HG03025 (cell line): ENCODE measurements around the gene VAV1.

Experiments
- ATAC-seq: cut with Tn5 transposase; IDR thresholded peaks from one replicate; pipeline ENCODE4 v1.9.1; 2021; ENCODE audit warnings: mild to moderate bottlenecking, moderate library complexity; ENCODE audit not compliant: unreplicated experiment, low FRiP score

VAV1 gene

DNA sequence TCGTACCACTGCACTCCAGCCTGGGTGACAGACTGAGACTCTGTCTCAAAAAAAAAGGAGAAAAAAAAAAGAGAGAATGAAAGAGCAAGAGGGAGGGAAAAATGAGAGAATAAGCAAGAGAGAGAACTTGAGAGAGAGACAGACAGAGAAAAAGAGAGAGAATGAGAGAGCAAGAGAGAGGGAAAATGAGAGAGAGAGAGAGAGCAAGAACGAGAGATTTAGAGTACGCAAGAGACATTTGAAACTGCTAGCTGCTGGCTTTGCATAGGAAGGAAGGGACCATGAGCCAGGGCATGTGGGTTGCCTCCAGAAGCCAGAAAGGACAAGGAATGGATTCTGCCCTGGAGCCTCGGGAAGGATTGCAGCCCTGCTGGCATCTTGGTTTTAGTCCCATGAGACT lies 105.3 kb downstream of the VAV1 start:
- ATAC-seq = no peak

DNA sequence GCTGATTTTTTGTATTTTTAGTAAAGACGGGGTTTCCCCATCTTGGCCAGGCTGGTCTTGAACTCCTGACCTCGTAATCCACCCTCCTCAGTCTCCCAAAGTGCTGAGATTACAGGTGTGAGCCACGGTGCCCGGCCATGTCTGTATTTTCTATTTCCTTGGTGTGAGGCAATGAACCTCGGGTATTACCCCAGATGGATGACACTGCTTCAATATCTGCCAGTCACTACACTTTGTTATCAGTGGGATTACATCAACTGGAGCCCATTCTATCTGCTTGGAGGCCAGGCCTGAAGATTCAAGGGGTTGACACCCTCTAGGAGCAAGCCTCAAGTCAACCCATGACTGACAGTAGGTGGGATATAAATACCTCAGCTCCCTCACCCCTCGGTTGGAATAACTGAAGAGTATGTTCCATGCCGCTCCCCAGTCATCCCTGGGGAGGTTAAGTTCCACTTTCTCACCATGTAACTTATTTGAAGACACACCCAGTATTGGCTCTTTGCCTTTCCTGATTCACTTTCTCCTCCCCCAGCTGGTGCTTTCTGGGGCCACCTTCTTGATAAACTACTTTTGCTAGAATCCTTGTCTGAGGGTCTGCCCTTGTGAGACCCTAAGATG lies 113.9 kb downstream of the VAV1 start:
- ATAC-seq = no peak

DNA sequence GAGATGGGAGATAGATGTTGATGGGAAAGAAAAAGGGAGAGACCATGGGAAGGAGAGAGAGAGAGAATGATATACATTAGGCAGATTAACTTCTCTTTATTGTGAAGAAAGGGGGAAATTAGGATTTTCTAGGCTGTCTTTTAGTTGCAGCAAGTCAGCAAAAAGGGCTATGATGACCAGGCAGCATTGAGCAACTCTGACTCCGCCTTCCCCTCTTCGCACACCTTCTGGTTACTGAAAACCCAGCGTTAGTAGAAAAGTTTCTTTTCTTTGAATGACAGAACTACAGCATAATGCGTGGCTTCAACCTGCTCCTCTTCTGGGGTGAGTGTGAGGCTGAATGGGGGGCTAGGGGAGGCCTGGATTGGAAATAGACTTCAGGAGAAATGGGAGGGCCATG lies 114.8 kb downstream of the VAV1 start, which contains the start of gene ADGRE1:
Gene ADGRE1, plus strand, starts transcription at position 264 of the 400 bp plus-strand sequence. Its CDS starts 30 bp downstream, at position 294.
- ATAC-seq = no peak

DNA sequence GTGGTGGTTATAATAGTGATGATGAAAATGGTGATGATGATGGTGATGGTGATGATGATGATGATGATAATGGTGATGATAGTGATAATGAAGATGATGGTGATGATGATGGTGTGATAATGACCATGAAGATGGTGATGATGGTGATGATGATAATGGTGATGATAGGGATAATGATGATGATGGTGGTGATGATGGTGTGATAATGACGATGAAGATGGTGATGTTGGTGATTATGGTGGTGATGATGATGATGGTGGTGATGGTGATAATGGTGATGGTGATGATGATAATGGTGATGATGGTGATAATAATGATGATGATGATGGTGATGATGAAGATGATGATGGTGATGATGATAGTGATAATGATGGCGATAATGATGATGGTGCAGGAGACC lies 116.5 kb downstream of the VAV1 start:
- no peak for ATAC-seq

DNA sequence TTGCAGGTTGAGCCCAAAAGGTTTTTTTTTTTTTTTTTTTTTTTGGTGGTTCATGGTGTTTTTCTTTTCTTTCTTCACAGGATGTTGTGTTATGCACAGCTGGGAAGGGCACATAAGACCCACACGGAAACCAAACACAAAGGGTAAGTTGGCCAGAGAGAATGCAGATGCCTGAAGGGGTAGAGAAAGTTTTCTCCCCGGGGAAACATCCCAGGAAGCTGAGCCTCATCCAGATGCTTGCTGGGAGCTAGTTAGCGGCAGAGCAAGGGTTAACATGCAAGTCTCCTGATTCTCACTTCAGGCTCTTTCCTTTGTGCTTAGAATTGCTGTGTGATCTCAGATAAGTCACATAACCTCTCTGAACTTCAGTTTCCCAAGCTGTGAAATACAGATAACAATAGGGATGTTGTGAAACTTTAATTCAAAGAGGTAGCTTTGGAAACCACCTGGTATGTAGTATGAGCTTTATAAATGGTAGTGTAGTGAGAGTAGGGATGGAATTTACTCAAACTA lies 117.9 kb downstream of the VAV1 start:
- no peak for ATAC-seq

DNA sequence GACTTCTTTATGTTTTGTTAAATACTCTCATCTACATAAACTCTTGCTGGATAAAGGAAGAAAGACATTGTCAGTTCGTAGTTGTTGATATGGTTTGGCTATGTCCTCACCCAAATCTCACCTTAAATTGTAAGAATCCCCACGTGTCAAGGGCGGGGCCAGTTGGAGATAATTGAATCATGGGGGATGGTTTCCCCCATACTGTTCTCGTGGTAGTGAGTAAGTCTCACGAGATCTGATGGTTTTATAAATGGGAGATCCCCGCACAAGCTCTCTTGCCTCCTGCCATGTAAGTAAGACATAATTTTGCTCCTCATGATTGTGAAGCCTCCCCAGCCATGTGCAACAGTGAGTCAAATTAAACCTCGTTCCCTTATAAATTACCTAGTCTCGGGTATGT lies 118.4 kb downstream of the VAV1 start:
- no peak for ATAC-seq

DNA sequence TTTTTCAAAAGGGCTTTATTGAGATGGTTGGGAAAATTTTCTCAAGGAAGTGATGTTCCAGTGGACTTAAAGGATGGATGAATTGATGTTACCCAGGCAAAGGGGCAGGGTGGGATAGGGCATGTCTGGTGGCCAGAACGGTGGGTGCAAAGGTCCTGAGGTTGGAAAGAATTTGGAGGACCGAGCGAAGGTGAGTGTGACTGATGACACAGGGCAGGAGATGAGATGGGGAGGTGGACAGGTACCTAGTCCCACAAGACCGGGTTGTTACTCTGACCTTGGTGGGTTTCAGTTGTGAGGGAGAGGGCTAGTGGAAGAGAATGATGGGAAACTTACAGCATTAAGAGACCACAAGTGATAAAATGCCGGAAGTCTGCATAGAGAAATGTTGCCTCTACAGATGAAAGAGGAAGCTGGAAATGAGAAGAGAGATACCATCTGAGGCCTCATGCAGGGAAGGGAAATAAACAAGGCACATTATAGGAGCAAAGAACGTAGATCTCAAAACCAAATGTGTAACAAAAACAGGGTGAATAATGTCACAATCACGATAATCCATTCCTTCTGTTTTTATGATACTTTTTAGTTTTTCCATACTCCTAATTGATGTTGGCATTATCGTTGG lies 119.4 kb downstream of the VAV1 start:
- no peak for ATAC-seq

DNA sequence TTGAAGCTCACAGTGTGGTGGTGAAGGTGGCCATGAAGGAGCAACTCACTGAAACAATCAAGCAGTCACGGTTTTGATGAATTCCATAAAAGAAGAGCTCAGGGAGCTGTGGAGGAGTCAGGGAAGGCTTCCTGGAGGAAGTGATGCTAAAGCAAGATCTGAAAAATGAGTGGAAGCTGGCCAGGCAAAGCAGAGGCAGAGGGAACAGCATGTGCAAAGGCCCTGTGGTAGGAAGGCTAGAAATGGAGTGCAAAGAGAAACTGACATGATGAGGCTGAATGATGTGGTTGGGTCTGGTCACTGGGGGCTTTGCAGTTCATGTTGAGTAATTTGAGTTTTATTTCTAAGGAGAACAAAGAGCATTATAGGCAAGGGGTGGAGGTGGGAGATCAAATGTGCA lies 121.8 kb downstream of the VAV1 start:
- ATAC-seq = no peak

DNA sequence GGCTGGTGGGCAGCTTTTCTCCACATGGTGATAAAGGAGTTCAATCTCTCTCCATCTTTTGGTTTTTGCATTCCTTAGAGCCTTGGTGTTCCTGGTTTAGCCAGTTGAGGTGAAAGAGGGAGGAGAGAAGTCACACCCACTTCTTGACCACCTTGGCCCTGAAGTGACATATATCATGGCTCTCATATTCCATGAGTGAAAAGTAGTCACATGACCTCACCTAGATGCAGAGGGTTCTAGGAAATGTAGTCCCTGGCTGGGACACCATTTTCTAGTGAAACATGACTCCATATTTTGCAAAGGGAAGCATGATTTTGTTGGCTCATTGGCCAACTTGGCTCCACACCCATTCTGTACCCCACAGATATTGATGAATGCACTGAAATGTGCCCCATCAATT lies 130.9 kb downstream of the VAV1 start:
- ATAC-seq = no peak

DNA sequence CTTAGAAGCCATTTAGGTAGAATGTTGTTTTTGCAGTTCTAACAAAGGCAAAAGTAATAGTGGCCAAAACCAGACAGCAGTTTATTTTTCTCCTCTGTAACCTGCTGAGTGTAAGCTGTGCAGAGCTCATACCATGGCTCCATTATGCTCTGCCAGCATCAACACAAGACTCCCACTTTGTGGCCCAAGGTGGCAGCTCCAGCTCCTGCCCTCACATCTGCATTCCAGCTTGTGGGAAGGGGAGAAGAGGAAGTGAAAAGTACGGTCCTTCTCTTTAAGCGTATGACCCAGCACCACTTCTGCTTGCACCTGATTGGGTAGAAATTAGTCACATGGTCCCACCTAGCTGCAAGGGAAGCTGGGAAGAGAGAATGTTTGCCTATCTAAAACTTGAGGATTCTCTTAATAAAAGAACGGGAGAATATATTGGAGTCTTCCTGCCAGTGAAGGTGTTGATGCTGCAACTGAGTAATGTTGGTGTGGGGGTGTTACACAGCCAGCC lies 134.1 kb downstream of the VAV1 start:
- no peak for ATAC-seq
